Gastroesophageal sphincter (tissue), 4 donors: ENCODE measurements around the gene GPR156. TPM values are rescaled to one million over a fixed set of nuclear protein-coding genes. Genes with fewer than 3 reads are reported as not detected.
A peak's percentile ranks its signal among the peaks of the same experiment; 100 is the strongest.

Experiments used
- ATAC-seq: fragments of 150-250 bp; one replicate; pipeline ENCODE4 v1.9.1; 2016; ENCODE audit warnings: mild to moderate bottlenecking, moderate library complexity
- H3K27ac ChIP-seq, 4 donors: fragments of 200-600 bp; sonication (generic) in 3 of 4; 1 replicate in 3 of 4; 2 replicates in 1 of 4; pipeline ENCODE4 v1.5.1; 2016 to 2019
- H3K27me3 ChIP-seq: fragments of 200-600 bp; sonication (generic); one replicate; pipeline ENCODE4 v1.5.1; 2019
- H3K36me3 ChIP-seq, 2 donors: fragments of 200-600 bp; sonication (generic); one replicate each; pipeline ENCODE4 v1.5.1; 2019; ENCODE audit warnings: control low read depth in 1 of 2
- H3K4me1 ChIP-seq, 3 donors: fragments of 200-600 bp; sonication (generic); 1 replicate in 2 of 3; 2 replicates in 1 of 3; pipeline ENCODE4 v1.5.1; 2016 to 2019; ENCODE audit warnings: control low read depth in 2 of 3
- H3K4me3 ChIP-seq, 2 donors: fragments of 200-600 bp; sonication (generic); one replicate each; pipeline ENCODE4 v1.5.1; 2019; ENCODE audit warnings: mild to moderate bottlenecking in 1 of 2, moderate library complexity in 1 of 2
- H3K9me3 ChIP-seq, 3 donors: fragments of 200-600 bp; sonication (generic); one replicate each; pipeline ENCODE4 v1.5.1; 2017 to 2019; ENCODE audit warnings: control low read depth in 2 of 3
- CTCF ChIP-seq, 4 experiments: fragments of 200-600 bp in 2 of 4; fragments of 450-650 bp in 2 of 4; sonication (generic) in 1 of 4; IDR thresholded peaks; one replicate each; pipeline ENCODE4 v1.5.1; 2017 to 2019; ENCODE audit warnings: antibody characterized with exemption in 4 of 4, mild to moderate bottlenecking in 2 of 4, moderate library complexity in 2 of 4
- EP300 ChIP-seq: sonication (generic); formaldehyde crosslinking; IDR thresholded peaks from one replicate; pipeline ENCODE4 v1.6.1; 2017; ENCODE audit warnings: antibody characterized with exemption, mild to moderate bottlenecking
- POLR2A ChIP-seq, 2 donors: fragments of 450-650 bp; IDR thresholded peaks; one replicate each; pipeline ENCODE4 v1.6.1; 2017; ENCODE audit warnings: antibody characterized with exemption in 2 of 2, mild to moderate bottlenecking in 2 of 2, moderate library complexity in 1 of 2
- POLR2AphosphoS5 ChIP-seq: sonication (generic); formaldehyde crosslinking; IDR thresholded peaks from one replicate; pipeline ENCODE4 v1.6.1; 2017; ENCODE audit warnings: antibody characterized with exemption
- WGBS, 2 donors: methylation state at CpG; one replicate each; pipeline ENCODE4 v1.1.5; 2018; ENCODE audit warnings: low coverage in 1 of 2; 5-methylcytosine and 5-hydroxymethylcytosine counted together
- total RNA-seq, 4 donors: library from RNA; depleted of rRNA; stranded (reverse); fragments of >200 nt; gene quantifications; one replicate each; pipeline ENCODE4 v1.1.0, GENCODE V29; 2016

GPR156 gene
- total RNA-seq, 4 donors from 2014 or later: 0.16 to 0.73 (median 0.29) TPM

DNA sequence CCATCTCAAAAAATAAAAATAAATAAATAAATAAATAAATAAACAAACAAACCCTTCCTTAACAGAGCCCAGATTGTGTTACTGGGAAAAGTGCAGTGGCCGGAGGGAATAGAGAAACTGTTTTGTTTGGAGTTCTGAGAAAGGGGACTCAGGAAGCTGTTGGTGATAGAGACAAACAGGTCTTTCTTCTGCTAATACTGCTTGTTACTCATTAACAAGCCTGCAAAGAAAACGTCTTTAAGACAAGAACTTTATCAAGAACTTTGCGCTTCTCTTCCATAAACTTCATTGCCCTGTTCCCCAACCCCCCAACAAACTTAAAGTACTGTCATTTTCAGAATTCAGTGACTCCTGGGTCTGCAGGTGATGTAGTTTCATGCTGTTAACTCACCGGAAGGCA, 122.0 kb downstream of the GPR156 start:
- no peak for TF ChIP-seq POLR2AphosphoS5
- no peak for ATAC-seq
- WGBS, 2 donors: 74 to 90% methylated on average over 4 of the region's 4 CpGs
- no peaks in the 10 kb centered on the region for H3K9me3 ChIP-seq
- H3K36me3 ChIP-seq: peaks cover 0 to 4% of the 10 kb centered on the region in 2 donors
- H3K27me3 ChIP-seq: no peaks in the 10 kb centered on the region
- H3K4me1 ChIP-seq: peaks cover 0 to 17% (median 0%) of the 10 kb centered on the region in 3 donors
- H3K27ac ChIP-seq: no peak overlapping the region
- H3K4me3 ChIP-seq: no peak overlapping the region

- no peak for ATAC-seq
- TF ChIP-seq EP300 (no peak), CTCF (IDR thresholded peaks at IDR 0.05) (no peak), POLR2A (IDR thresholded peaks at IDR 0.05) (no peak), POLR2AphosphoS5 (no peak)
Observed at GRCh38 chr3:120162400-120162799, 122.6 kb downstream of the GPR156 start.

GRCh38 chr3:120161902-120162301, 123.1 kb downstream of the GPR156 start:
- TF ChIP-seq POLR2AphosphoS5: no peak
- TF ChIP-seq POLR2A (IDR thresholded peaks at IDR 0.05): no peak
- TF ChIP-seq CTCF (IDR thresholded peaks at IDR 0.05): no peak
- no peak for TF ChIP-seq EP300
- no peak overlapping the region for H3K27ac ChIP-seq
- H3K27me3 ChIP-seq: no peaks in the 10 kb centered on the region
- peaks cover 0 to 17% (median 0%) of the 10 kb centered on the region in 3 donors for H3K4me1 ChIP-seq
- H3K36me3 ChIP-seq: no peaks in the 10 kb centered on the region
- no peak for ATAC-seq
- no peak overlapping the region for H3K4me3 ChIP-seq
- no peaks in the 10 kb centered on the region for H3K9me3 ChIP-seq
- WGBS, 2 donors: 91 to 100% methylated on average over 2 to 3 of the region's 3 CpGs

More at GRCh38 chr3:120162400-120162799, 122.6 kb downstream of the GPR156 start:
- Histone ChIP-seq H3K27ac (no peak overlapping the region), H3K36me3 (peaks cover 0 to 3% of the 10 kb centered on the region in 2 donors), H3K9me3 (no peaks in the 10 kb centered on the region), H3K4me1 (peaks cover 0 to 17% (median 0%) of the 10 kb centered on the region in 3 donors), H3K4me3 (no peak overlapping the region), H3K27me3 (no peaks in the 10 kb centered on the region)

GRCh38 chr3:120160050-120160449, 125.0 kb downstream of the GPR156 start:
- peak; percentile 96 for ATAC-seq
- WGBS, 2 donors: 0 to 17% methylated on average over 1 of the region's 1 CpG

DNA sequence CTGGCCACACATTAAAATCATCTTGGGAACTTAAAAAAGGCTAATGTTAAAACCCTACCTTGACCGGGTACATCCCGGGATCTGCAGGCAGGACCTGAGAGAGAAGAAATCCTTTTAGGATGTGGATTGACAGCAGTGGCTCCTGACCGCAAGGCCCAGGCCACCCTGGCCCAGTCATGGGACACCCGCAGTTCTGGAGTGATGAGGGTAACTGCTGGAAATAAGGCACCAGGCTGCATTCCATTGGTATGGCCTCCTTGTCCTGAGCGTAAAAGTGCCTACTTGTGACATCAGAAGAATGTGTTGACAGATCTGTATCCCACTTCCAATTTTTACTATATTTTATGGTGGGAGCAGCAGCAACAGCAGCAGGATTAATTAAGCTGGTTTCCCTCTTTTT, 127.3 kb downstream of the GPR156 start:
- Histone ChIP-seq H3K27ac (no peak overlapping the region), H3K9me3 (peaks cover 0 to 10% (median 0%) of the 10 kb centered on the region in 3 donors), H3K36me3 (no peaks in the 10 kb centered on the region), H3K27me3 (no peaks in the 10 kb centered on the region), H3K4me3 (no peak overlapping the region), H3K4me1 (peaks cover 0 to 17% (median 0%) of the 10 kb centered on the region in 3 donors)
- TF ChIP-seq POLR2A (IDR thresholded peaks at IDR 0.05): no peak
- WGBS, 2 donors: 91% methylated on average over 5 of the region's 5 CpGs; no CpG with 5 or more reads in 1 of the 2 donors
- no peak for ATAC-seq

More at GRCh38 chr3:120160050-120160449, 125.0 kb downstream of the GPR156 start:
- no peaks in the 10 kb centered on the region for H3K27me3 ChIP-seq
- H3K4me3 ChIP-seq: no peak overlapping the region
- H3K9me3 ChIP-seq: peaks cover 0 to 3% (median 0%) of the 10 kb centered on the region in 3 donors
- peaks cover 0 to 17% (median 0%) of the 10 kb centered on the region in 3 donors for H3K4me1 ChIP-seq
- no peak for TF ChIP-seq CTCF (IDR thresholded peaks at IDR 0.05)
- no peak for TF ChIP-seq POLR2A (IDR thresholded peaks at IDR 0.05)
- TF ChIP-seq POLR2AphosphoS5: peak; percentile 90
- TF ChIP-seq EP300: no peak
- H3K27ac ChIP-seq: peak overlapping the region in 2 of 4 donors; percentile 22 to 36
- H3K36me3 ChIP-seq: no peaks in the 10 kb centered on the region

DNA sequence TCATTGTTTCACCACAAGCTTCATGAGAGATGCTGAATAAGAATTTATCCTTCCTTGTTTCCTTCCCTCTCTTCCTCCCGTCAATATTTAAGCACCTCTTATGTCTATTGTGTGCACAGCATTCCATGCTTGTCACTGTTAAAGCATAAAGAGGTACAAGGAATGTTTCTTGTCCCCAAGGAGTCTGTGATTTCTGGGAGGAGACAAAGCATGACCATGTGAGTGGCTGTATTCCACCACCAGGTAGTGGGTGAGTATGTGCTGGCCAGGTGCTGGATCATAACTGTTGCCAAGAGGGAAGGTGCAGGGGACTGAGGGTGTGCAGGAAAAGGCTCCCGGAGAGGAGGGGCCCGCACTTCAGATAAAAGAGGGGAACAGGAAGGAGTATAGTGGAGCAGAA, 127.9 kb downstream of the GPR156 start:
- Histone ChIP-seq H3K4me1 (peaks cover 0 to 17% (median 0%) of the 10 kb centered on the region in 3 donors), H3K27ac (no peak overlapping the region), H3K36me3 (no peaks in the 10 kb centered on the region), H3K4me3 (no peak overlapping the region), H3K27me3 (no peaks in the 10 kb centered on the region), H3K9me3 (peaks cover 0 to 10% (median 0%) of the 10 kb centered on the region in 3 donors)
- TF ChIP-seq POLR2A (IDR thresholded peaks at IDR 0.05) (no peak), POLR2AphosphoS5 (no peak), CTCF (IDR thresholded peaks at IDR 0.05) (no peak), EP300 (no peak)
- no peak for ATAC-seq
- 69 to 70% methylated on average over 2 to 3 of the region's 3 CpGs for WGBS, 2 donors
